Transverse colon (tissue), 4 donors: ENCODE results near the gene AFAP1L2. TPM values are rescaled to one million over a fixed set of nuclear protein-coding genes. Genes with fewer than 3 reads are reported as not detected.
"Not testable (repeated sequence)": the region's sequence is repeated elsewhere in the genome, so short reads cannot be mapped to it uniquely, and the experiment has no call there.

Experiments
- DNase-seq: peaks from one replicate; pipeline ENCODE4 v3.0.0-alpha.2; 2019
- H3K27ac ChIP-seq, 4 donors: fragments of 200-600 bp; sonication (generic); 2 replicates each; pipeline ENCODE4 v1.5.1; 2016 to 2018; ENCODE audit warnings: inconsistent platforms in 4 of 4
- H3K27me3 ChIP-seq: fragments of 200-600 bp; sonication (generic); 2 replicates; pipeline ENCODE4 v1.5.1; 2017; ENCODE audit warnings: inconsistent platforms
- H3K36me3 ChIP-seq, 4 donors: fragments of 200-600 bp; sonication (generic); 2 replicates each; pipeline ENCODE4 v1.5.1; 2017 to 2019; ENCODE audit warnings: inconsistent platforms in 4 of 4
- H3K4me1 ChIP-seq, 4 donors: fragments of 200-600 bp; sonication (generic); 2 replicates each; pipeline ENCODE4 v1.5.1; 2017 to 2020; ENCODE audit warnings: inconsistent platforms in 4 of 4
- H3K4me3 ChIP-seq, 4 donors: fragments of 200-600 bp; sonication (generic); 1 replicate in 1 of 4; 2 replicates in 3 of 4; pipeline versions ENCODE4 v1.5.1 to v1.6.1; 2017 to 2019; ENCODE audit warnings: inconsistent platforms in 4 of 4
- H3K9me3 ChIP-seq, 2 donors: fragments of 200-600 bp; sonication (generic); 2 replicates each; pipeline ENCODE4 v1.5.1; 2017 to 2019; ENCODE audit warnings: inconsistent platforms in 2 of 2
- CTCF ChIP-seq, 5 experiments: fragments of 200-600 bp in 3 of 5; fragments of 450-650 bp in 2 of 5; sonication (generic) in 3 of 5; IDR thresholded peaks; 1 replicate in 2 of 5; 2 replicates in 3 of 5; pipeline ENCODE4 v1.5.1; 2016 to 2017; ENCODE audit warnings: antibody characterized with exemption in 5 of 5, inconsistent platforms in 3 of 5, mild to moderate bottlenecking in 2 of 5, moderate library complexity in 1 of 5
- EP300 ChIP-seq: sonication (generic); formaldehyde crosslinking; IDR thresholded peaks from one replicate; pipeline ENCODE4 v1.6.1; 2017; ENCODE audit warnings: antibody characterized with exemption, low read depth
- POLR2A ChIP-seq: fragments of 450-650 bp; IDR thresholded peaks from one replicate; pipeline ENCODE4 v1.6.1; 2016; ENCODE audit warnings: antibody characterized with exemption, mild to moderate bottlenecking, moderate library complexity
- POLR2AphosphoS5 ChIP-seq, 3 donors: sonication (generic); formaldehyde crosslinking; IDR thresholded peaks; one replicate each; pipeline ENCODE4 v1.6.1; 2016; ENCODE audit warnings: antibody characterized with exemption in 3 of 3
- WGBS, 2 donors: methylation state at CpG; one replicate each; pipeline ENCODE4 v1.1.5; 2018; ENCODE audit warnings: low coverage in 1 of 2; 5-methylcytosine and 5-hydroxymethylcytosine counted together
- in situ Hi-C, 4 donors: fragments of 200-750 bp; cut with MboI; loops; one replicate each; pipeline versions ENCODE4 v1.15.0 to v1.15.1; 2017; ENCODE audit warnings: low sequenced_read_pairs in 3 of 4, low pct_ligation_motif_present in 1 of 4, low pct_unique_long_range_greater_than_20kb in 1 of 4
- intact Hi-C: fragments of 100-400 bp; cut with DNase I; formaldehyde crosslinking; loops from one replicate; pipeline ENCODE4 v1.15.1; 2023; ENCODE audit warnings: low total_unique reads
- total RNA-seq, 4 donors: library from RNA; depleted of rRNA; stranded (reverse); fragments of >200 nt; gene quantifications; one replicate each; pipeline ENCODE4 v1.1.0, GENCODE V29; 2016

AFAP1L2 gene
- total RNA-seq, 4 donors from 2014 or later: 12.2 to 42.6 (median 13.2) TPM

- in situ Hi-C loops: no loop called here
- Histone ChIP-seq H3K4me3 (no peak overlapping the region), H3K27ac (peak overlapping the region; percentile 55 to 68 (median 61)), H3K4me1 (peaks cover 3 to 19% (median 6%) of the 10 kb centered on the region in 4 donors), H3K36me3 (no peaks in the 10 kb centered on the region), H3K27me3 (no peaks in the 10 kb centered on the region), H3K9me3 (no peaks in the 10 kb centered on the region)
- peak; percentile 12 for DNase-seq
- 59 to 84% methylated on average over 3 to 6 of the region's 6 CpGs for WGBS, 2 donors
- TF ChIP-seq CTCF (IDR thresholded peaks at IDR 0.05): no peak
- no peak for TF ChIP-seq POLR2AphosphoS5 (IDR thresholded peaks at IDR 0.05)
- TF ChIP-seq EP300: no peak
- no peak for TF ChIP-seq POLR2A
- intact Hi-C loops: loop anchor here (5.0 kb wide), 1 partner anchor 868 kb away; no protein-coding TSS in a partner anchor
Measured at GRCh38 chr10:114349522-114350215, 54.6 kb downstream of the AFAP1L2 start.

- peak overlapping the region in 1 of 4 donors; percentile 68 for H3K27ac ChIP-seq
- H3K4me3 ChIP-seq, H3K9me3 ChIP-seq, H3K36me3 ChIP-seq, DNase-seq, in situ Hi-C loops, H3K27me3 ChIP-seq, intact Hi-C loops: not testable (repeated sequence)
- peaks cover 8 to 25% (median 9%) of the 10 kb centered on the region in 4 donors for H3K4me1 ChIP-seq
- 86 to 100% methylated on average over 3 to 7 of the region's 7 CpGs for WGBS, 2 donors
Measured at GRCh38 chr10:114349071-114349470, 55.2 kb downstream of the AFAP1L2 start.

GRCh38 chr10:114347791-114348190 is 56.5 kb downstream of the AFAP1L2 start:
- Histone ChIP-seq H3K36me3 (no peaks in the 10 kb centered on the region), H3K4me1 (peaks cover 10 to 35% (median 16%) of the 10 kb centered on the region in 4 donors), H3K27ac (no peak overlapping the region), H3K4me3 (no peak overlapping the region), H3K27me3 (no peaks in the 10 kb centered on the region), H3K9me3 (no peaks in the 10 kb centered on the region)
- no peak for DNase-seq
- in situ Hi-C loops (no loop called here), intact Hi-C loops (no loop called here)
- WGBS, 2 donors: 80 to 93% methylated on average over 2 of the region's 2 CpGs
- TF ChIP-seq POLR2AphosphoS5 (IDR thresholded peaks at IDR 0.05): no peak
- TF ChIP-seq POLR2A: no peak
- no peak for TF ChIP-seq CTCF (IDR thresholded peaks at IDR 0.05)
- TF ChIP-seq EP300: no peak

- Histone ChIP-seq H3K36me3 (no peaks in the 10 kb centered on the region), H3K27me3 (no peaks in the 10 kb centered on the region), H3K4me3 (no peak overlapping the region), H3K4me1 (peaks cover 10 to 35% (median 16%) of the 10 kb centered on the region in 4 donors), H3K9me3 (no peaks in the 10 kb centered on the region), H3K27ac (peak overlapping the region in 2 of 4 donors; percentile 20 to 23)
- no peak for TF ChIP-seq EP300
- TF ChIP-seq POLR2AphosphoS5 (IDR thresholded peaks at IDR 0.05): no peak
- TF ChIP-seq POLR2A: no peak
- no peak for TF ChIP-seq CTCF (IDR thresholded peaks at IDR 0.05)
- intact Hi-C loops: no loop called here
- no peak for DNase-seq
- in situ Hi-C loops: no loop called here
- WGBS, 2 donors: 68 to 79% methylated on average over 2 to 3 of the region's 3 CpGs
Measured at GRCh38 chr10:114347241-114347640, 57.1 kb downstream of the AFAP1L2 start.
